Mesothelial cell of epicardium (in vitro differentiated cells): ENCODE data around the gene ACSF2. TPM values are rescaled to one million over a fixed set of nuclear protein-coding genes. Genes with fewer than 3 reads are reported as not detected.
A peak's percentile ranks its signal among the peaks of the same experiment; 100 is the strongest.

ENCODE experiments used
- DNase-seq, 2 experiments: peaks; one replicate each; pipeline ENCODE4 v3.0.0; 2021; ENCODE audit warnings: low spot score in 2 of 2; ENCODE audit not compliant: unreplicated experiment in 2 of 2
- H3K27ac Mint-ChIP-seq: 2 replicates; pipeline ENCODE4 v1.8.0; 2021; ENCODE audit warnings: mixed read lengths
- H3K27me3 Mint-ChIP-seq: 2 replicates; pipeline ENCODE4 v1.8.0; 2021; ENCODE audit warnings: low read depth, mixed read lengths
- H3K36me3 Mint-ChIP-seq: 2 replicates; pipeline ENCODE4 v1.8.0; 2021; ENCODE audit warnings: mixed read lengths
- H3K4me1 Mint-ChIP-seq: 2 replicates; pipeline ENCODE4 v1.8.0; 2021; ENCODE audit warnings: mixed read lengths
- H3K4me3 Mint-ChIP-seq: 2 replicates; pipeline ENCODE4 v1.8.0; 2021; ENCODE audit warnings: mild to moderate bottlenecking, moderate library complexity, mixed read lengths
- H3K9me3 Mint-ChIP-seq: 2 replicates; pipeline ENCODE4 v1.8.0; 2021; ENCODE audit warnings: mixed read lengths
- total RNA-seq: library from RNA; stranded (reverse); gene quantifications from 3 replicates; pipeline ENCODE4 v1.2.1, GENCODE V29; 2021
- TF ChIP-seq, protein P1 (sequence below): fragments of 200-600 bp; sonication (generic); IDR thresholded peaks from one replicate; pipeline ENCODE4 v1.5.0; 2021; ENCODE audit warnings: antibody characterized with exemption; ENCODE audit not compliant: unreplicated experiment

ACSF2 gene
- total RNA-seq, 1 donor from 2014 or later = 113 TPM

DNA sequence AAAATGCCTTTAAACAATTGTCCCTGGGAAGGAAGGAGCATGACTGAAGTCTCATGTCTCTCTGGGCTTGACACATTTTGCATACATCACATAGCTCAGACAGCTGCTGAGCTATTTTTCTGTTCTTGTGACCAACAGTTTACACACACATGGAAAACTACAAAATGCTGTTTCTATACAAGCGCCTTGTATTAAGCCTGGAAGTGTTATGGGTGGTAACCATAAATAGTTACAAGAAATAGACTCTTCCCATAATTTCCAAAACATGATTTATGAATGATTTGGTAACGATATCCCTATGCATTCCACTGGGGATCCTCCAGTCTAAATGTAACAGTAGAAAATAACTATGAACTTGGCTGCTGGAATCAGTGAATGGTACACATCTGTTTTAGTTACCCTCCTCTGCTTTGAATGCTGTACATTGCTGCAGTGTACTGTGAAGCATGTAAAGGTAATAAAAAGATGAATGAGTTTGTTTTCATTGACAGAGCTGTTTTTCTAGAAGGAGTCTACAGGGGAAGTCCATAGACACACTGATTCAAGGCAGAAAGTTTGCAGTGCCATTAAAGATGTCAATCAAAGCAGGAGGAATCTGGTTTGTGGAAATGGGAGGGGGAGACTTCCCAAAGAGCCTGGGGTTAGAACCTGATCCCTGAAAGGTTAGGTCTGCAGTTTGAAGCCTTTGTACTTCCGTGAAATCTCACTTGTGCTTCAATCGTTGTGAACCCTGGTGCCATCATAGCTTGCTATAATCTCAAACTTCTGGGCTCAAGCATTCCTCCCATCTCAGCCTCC is 5.0 kb downstream of the ACSF2 start:
- peaks cover 2% of the 10 kb centered on the region for H3K36me3 Mint-ChIP-seq
- no peak overlapping the region for H3K4me3 Mint-ChIP-seq
- H3K9me3 Mint-ChIP-seq = no peaks in the 10 kb centered on the region
- peaks cover 45% of the 10 kb centered on the region for H3K4me1 Mint-ChIP-seq
- TF ChIP-seq, protein P1, sequence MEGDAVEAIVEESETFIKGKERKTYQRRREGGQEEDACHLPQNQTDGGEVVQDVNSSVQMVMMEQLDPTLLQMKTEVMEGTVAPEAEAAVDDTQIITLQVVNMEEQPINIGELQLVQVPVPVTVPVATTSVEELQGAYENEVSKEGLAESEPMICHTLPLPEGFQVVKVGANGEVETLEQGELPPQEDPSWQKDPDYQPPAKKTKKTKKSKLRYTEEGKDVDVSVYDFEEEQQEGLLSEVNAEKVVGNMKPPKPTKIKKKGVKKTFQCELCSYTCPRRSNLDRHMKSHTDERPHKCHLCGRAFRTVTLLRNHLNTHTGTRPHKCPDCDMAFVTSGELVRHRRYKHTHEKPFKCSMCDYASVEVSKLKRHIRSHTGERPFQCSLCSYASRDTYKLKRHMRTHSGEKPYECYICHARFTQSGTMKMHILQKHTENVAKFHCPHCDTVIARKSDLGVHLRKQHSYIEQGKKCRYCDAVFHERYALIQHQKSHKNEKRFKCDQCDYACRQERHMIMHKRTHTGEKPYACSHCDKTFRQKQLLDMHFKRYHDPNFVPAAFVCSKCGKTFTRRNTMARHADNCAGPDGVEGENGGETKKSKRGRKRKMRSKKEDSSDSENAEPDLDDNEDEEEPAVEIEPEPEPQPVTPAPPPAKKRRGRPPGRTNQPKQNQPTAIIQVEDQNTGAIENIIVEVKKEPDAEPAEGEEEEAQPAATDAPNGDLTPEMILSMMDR = no peak
- no peaks in the 10 kb centered on the region for H3K27me3 Mint-ChIP-seq
- H3K27ac Mint-ChIP-seq = peak overlapping the region; percentile 37
- DNase-seq = no peak

DNA sequence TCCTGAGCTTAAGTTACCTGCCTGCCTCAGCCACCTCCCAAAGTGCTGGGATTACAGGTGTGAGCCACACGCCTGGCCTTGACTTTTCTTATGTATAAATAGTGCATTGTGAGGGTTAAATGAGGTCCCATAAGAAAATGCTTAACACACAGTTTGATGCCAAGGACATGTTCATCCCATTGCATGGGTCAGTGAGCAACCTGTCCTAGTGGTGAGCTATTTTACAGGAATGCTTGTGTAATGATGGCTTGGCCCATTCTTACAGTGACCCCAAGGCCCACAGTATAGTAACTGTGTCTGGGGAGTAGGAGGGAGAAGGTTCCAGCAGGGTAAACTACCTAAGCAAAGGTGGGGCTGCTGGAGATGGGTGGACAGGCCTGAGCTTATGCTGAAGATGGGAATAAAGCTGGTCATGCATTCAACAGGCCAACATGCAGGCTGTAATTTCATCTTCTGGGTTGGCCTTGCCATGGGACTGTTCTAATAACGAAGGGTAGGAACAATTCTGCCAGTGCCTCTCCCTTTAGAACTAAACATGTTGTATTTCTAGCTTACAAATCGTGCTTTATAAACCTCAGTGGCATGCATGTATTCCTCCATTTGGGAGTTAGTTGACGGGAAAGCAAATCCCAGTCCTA is 6.2 kb downstream of the ACSF2 start:
- no peak for DNase-seq
- TF ChIP-seq, protein P1 = no peak
- H3K36me3 Mint-ChIP-seq = peaks cover 2% of the 10 kb centered on the region
- peaks cover 37% of the 10 kb centered on the region for H3K4me1 Mint-ChIP-seq
- no peaks in the 10 kb centered on the region for H3K27me3 Mint-ChIP-seq
- H3K9me3 Mint-ChIP-seq = no peaks in the 10 kb centered on the region
- no peak overlapping the region for H3K4me3 Mint-ChIP-seq
- H3K27ac Mint-ChIP-seq = no peak overlapping the region

DNA sequence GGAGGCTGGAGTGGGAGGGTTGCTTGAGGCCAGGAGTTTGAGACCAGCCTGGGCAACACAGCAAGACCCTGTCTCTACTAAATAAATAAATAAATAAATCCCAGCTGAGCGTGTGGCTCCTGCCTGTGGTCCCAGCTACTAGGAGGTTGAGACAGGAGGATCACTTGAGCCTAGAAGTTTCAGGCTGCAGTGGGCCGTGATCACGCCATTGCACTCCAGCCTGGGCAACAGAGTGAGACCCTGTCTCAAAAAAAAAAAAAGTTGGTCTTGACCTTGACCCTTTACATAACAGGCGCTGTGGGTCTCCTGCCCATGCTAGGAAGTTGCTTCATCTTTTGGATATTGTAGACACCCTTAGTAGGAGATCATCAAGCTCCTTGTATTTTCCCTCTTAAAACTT is 11.4 kb downstream of the ACSF2 start:
- TF ChIP-seq, protein P1 = no peak
- Mint-ChIP-seq H3K27me3 (no peaks in the 10 kb centered on the region), H3K4me1 (peaks cover 8% of the 10 kb centered on the region), H3K4me3 (no peak overlapping the region), H3K9me3 (no peaks in the 10 kb centered on the region), H3K36me3 (peaks cover 10% of the 10 kb centered on the region), H3K27ac (no peak overlapping the region)
- no peak for DNase-seq

DNA sequence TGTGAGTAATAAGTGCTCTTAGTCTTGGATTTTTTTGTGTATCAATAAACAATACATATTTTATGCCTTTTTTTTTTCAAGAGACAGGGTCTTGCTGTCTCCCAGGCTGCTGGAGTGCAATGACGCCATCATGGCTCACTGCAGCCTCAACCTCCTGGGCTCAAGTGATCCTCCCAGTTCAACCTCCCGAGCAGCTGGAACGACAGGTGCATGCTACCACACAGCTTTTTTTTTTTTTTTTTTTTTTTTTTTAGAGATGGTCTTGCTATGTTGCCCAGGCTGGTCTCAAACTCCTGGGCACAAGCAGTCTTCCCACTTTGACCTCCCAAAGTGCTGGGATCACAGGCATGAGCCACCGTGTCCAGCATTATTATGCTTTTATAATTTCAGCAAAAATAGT is 13.0 kb downstream of the ACSF2 start:
- TF ChIP-seq, protein P1 = no peak
- no peak for DNase-seq
- Mint-ChIP-seq H3K4me1 (peaks cover 24% of the 10 kb centered on the region), H3K36me3 (peaks cover 10% of the 10 kb centered on the region), H3K4me3 (no peak overlapping the region), H3K27ac (no peak overlapping the region), H3K9me3 (no peaks in the 10 kb centered on the region), H3K27me3 (no peaks in the 10 kb centered on the region)

DNA sequence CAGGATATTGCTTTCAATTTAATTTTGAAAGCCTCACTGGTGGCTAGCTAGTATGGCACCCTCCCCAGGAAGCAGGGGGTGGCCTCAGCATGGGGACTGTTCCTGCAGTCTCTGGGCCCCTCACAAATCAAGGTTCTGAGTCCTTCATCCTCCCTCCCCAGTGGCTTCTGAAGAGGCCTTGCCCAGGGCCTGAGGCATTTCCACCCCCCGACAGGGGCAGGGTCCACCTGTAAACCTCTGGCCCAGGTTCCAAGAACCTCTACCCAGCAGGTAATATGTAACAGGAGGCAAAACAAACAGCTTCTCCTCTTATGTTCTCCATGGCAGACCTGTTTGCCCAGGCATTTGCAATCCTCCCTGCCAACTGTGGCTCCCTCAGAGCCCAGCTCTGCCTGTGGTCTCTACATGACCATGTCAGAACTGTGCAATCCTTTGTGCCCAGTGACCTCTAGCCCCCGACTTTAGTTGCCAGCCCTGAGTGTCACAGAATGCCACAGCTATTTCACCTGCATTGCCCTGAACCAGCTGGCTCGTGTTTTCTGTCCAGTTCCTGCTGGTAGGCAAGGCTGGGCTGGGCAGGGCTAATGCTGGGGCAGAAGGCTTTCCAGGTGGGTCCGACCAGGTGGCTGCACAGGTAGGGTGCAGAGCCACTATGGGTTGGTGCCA is 14.3 kb downstream of the ACSF2 start:
- no peak for DNase-seq
- H3K9me3 Mint-ChIP-seq = no peaks in the 10 kb centered on the region
- TF ChIP-seq, protein P1 = no peak
- peak overlapping the region; percentile 89 for H3K27ac Mint-ChIP-seq
- no peaks in the 10 kb centered on the region for H3K27me3 Mint-ChIP-seq
- H3K4me3 Mint-ChIP-seq = no peak overlapping the region
- H3K4me1 Mint-ChIP-seq = peaks cover 35% of the 10 kb centered on the region
- peaks cover 8% of the 10 kb centered on the region for H3K36me3 Mint-ChIP-seq
